Measurements from ENCODE around the gene RPL5.

The RPL5 gene

DNA sequence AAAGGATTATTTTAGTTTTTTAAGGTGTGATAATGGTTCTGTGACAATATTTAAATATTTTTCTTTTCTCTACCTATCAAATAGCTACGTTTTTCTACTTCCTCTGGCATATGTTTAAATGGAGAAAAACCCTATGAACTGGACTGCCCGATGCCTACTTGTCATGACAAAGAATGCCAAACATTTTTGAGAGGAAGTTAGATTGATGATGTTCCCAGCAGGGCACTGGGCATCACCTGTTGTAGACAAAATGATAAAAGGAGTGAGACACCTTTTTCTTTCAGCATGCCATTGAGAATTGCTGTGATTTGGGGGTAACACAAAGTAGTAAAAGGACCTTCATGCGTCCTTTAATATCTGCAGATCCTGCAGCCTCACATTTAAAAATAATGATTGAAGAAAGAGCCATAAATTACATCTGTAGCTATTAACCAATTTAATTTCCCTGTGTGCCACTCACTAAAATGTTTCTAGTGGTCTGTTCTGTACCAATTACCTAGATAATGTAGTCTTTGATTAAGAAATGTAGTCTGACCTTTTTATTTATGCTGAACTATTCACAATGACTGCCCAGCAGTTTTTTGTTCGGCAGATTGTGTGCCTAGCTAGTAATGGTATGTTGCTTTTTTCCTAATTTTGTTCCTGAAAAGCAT, 47.6 kb downstream of the RPL5 start:
- Mint-ChIP-seq H3K4me3 (no peak overlapping the region), H3K4me1 (peaks cover 17 to 36% of the 10 kb centered on the region in 2 donors), H3K27me3 (no peaks in the 10 kb centered on the region), H3K27ac (no peak overlapping the region), H3K9me3 (no peaks in the 10 kb centered on the region), H3K36me3 (peaks cover 29 to 33% of the 10 kb centered on the region in 2 donors)
- ATAC-seq (replicated peaks) (no peak), DNase-seq (no peak)

DNA sequence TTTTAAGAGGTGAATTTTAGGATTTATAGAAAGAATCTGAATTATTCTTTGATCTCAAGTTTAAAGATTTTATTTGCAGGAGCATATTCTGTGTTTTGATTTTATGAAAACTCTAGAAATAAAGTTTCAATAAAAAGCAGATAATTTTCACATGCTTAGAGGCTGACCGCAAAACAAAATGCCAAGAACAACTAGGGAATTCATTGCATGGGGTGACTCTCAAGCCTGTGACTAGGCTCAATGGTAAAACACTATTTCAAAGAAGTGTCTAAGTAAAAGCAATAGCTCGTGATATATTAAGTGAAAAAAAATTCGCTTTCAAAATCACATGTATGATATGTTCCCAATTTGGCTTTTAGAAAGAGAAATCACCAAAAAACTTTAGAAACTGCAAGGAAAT, 49.6 kb downstream of the RPL5 start:
- DNase-seq (no peak), ATAC-seq (replicated peaks) (no peak)
- Mint-ChIP-seq H3K27me3 (no peaks in the 10 kb centered on the region), H3K4me1 (peaks cover 17 to 36% of the 10 kb centered on the region in 2 donors), H3K9me3 (no peaks in the 10 kb centered on the region), H3K36me3 (peaks cover 20% of the 10 kb centered on the region in 2 donors), H3K27ac (no peak overlapping the region), H3K4me3 (no peak overlapping the region)

DNA sequence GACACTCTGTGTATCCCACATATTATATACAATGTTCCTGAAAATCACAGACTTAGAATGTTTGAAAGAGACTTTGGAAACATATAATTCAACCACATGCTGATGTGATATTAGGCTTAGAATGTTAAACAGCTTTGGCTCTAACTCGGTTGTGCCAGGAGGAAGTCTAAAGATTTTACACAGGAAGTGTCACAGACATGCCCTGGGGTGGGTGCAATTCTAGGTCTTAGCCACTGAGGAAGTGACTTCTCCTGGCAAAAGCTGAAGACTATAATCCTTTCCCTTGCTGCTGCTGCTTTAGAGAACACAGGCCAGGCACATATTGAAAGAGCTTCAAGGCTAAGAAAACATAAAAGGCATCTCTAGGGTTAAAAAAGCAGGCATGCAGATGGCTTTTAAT, 51.0 kb downstream of the RPL5 start:
- Mint-ChIP-seq H3K9me3 (no peaks in the 10 kb centered on the region), H3K27ac (no peak overlapping the region), H3K27me3 (no peaks in the 10 kb centered on the region), H3K4me3 (no peak overlapping the region), H3K4me1 (peaks cover 24 to 36% of the 10 kb centered on the region in 2 donors), H3K36me3 (peaks cover 18 to 20% of the 10 kb centered on the region in 2 donors)
- peak; percentile 71 to 75 for ATAC-seq (replicated peaks)
- no peak for DNase-seq

DNA sequence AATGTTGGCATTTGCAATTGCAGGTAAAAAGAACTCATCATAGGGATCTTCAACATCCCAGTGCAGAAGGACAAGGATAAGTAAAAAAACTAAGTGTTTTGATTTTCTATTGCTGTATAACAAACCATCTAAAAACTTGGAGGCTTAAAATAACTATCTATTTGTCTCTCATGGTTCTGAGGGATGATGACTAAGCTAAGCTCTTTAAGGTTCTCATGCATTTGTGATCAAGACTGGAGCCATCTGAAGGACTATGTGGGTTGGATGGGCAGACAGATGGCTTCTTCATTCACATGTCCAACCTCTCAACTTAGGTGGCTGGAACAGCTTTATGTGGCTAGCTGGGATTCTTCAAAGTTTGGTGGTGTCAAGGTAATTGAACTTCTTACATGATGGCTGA, 51.5 kb downstream of the RPL5 start:
- DNase-seq (no peak), ATAC-seq (replicated peaks) (peak in 1 of 2 donors; percentile 16)
- Mint-ChIP-seq H3K4me3 (no peak overlapping the region), H3K9me3 (no peaks in the 10 kb centered on the region), H3K4me1 (peaks cover 23 to 36% of the 10 kb centered on the region in 2 donors), H3K27ac (peak overlapping the region; percentile 47), H3K27me3 (no peaks in the 10 kb centered on the region), H3K36me3 (peaks cover 15 to 18% of the 10 kb centered on the region in 2 donors)

DNA sequence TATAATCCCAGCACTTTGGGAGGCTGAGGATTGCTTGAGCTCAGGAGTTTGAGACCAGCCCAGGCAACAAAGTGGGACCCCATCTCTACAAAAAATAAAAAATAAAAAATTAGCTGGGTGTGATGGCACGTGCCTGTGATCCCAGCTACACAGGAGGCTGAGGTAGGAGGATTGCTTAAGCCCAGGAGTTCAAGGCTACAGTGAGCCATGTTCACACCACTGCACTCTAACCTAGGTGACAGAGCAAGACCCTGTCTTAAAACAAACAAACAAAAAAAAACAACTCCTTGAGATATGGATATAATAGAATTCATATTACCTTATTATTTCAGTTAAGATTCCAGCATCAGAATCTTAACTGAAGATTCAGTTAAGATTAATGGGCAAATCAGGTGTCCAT, 52.4 kb downstream of the RPL5 start:
- H3K4me1 Mint-ChIP-seq: peaks cover 27 to 42% of the 10 kb centered on the region in 2 donors
- no peaks in the 10 kb centered on the region for H3K27me3 Mint-ChIP-seq
- no peak overlapping the region for H3K27ac Mint-ChIP-seq
- ATAC-seq (replicated peaks) (no peak), DNase-seq (no peak)
- H3K9me3 Mint-ChIP-seq: peaks cover 3 to 4% of the 10 kb centered on the region in 2 donors
- H3K4me3 Mint-ChIP-seq: no peak overlapping the region
- peaks cover 20 to 23% of the 10 kb centered on the region in 2 donors for H3K36me3 Mint-ChIP-seq

DNA sequence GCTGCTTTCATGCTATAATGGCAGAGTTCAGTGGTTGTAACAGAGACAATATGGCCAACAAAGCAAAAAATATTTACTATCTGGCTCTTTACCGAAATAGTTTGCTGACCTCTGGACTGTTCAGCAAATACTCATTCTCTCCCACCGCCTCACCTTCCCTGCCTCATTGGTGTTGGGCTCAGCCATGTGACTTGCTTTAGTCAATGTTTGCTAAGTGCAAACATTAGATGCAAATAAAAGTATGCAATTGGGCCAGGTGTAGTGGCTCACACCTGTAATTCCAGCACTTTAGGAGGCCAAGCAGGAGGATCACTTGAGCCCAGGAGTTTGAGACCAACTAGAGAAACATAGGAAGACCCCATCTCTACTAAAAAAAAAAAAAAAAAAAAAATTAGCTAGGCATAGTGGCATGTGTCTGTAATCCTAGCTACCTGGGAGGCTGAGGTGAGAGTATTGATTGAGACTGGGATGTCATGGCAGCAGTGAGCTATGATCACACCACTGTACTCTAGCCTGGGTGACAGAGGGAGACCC, 55.1 kb downstream of the RPL5 start:
- Mint-ChIP-seq H3K4me3 (no peak overlapping the region), H3K27me3 (no peaks in the 10 kb centered on the region), H3K4me1 (peaks cover 25 to 42% of the 10 kb centered on the region in 2 donors), H3K27ac (no peak overlapping the region), H3K9me3 (peaks cover 3 to 4% of the 10 kb centered on the region in 2 donors), H3K36me3 (peaks cover 19 to 27% of the 10 kb centered on the region in 2 donors)
- DNase-seq: no peak
- ATAC-seq (replicated peaks): no peak

DNA sequence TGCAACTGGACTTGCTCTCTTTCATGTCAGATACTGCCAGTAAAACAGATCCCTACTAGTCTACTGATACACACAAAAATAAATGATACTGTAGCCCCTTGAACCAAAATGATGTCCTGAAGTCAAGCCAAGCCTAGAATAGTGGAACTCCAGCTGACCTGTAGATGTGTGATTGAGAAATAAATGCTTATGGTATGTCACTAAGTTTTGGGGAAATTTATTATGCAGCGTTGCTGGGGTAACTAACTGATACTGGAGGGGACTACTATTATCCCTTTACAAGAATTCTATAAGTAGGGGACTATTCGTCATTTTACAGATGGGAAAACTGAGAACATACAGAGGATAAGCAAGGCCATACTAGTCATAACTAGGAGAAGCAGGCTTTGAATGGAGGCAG, 55.6 kb downstream of the RPL5 start:
- ATAC-seq (replicated peaks) (no peak), DNase-seq (no peak)
- Mint-ChIP-seq H3K4me1 (peaks cover 23 to 38% of the 10 kb centered on the region in 2 donors), H3K27me3 (no peaks in the 10 kb centered on the region), H3K27ac (no peak overlapping the region), H3K9me3 (peaks cover 3 to 4% of the 10 kb centered on the region in 2 donors), H3K36me3 (peaks cover 22 to 28% of the 10 kb centered on the region in 2 donors), H3K4me3 (no peak overlapping the region)
